SK-N-DZ (cell line): ENCODE measurements around the gene ERVFRD-1.
"Not testable (repeated sequence)": the region's sequence is repeated elsewhere in the genome, so short reads cannot be mapped to it uniquely, and the experiment has no call there.

Source experiments
- DNase-seq: peaks from one replicate; pipeline ENCODE4 v3.0.0-alpha.2; 2015; ENCODE audit warnings: low spot score

ERVFRD-1 gene

DNA sequence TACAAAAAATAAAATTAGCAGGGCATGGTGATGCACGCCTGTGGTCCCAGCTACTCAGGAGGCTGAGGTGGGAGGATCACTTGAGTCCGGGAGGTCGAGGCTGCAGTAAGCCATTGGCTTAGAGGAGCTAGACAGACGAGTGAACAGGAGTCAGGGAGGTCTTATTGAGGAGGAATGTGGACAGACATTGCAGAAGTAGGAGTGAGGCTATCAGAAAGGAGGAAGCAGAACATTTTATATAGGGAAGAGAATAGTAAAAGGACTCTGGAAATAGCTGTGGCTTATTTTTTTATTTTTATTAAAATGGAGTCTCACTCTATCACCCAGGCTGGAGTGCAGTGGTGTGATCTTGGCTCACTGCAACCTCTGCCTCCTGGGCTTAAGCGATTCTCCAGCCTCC is 20.4 kb downstream of the ERVFRD-1 start:
- DNase-seq = not testable (repeated sequence)

DNA sequence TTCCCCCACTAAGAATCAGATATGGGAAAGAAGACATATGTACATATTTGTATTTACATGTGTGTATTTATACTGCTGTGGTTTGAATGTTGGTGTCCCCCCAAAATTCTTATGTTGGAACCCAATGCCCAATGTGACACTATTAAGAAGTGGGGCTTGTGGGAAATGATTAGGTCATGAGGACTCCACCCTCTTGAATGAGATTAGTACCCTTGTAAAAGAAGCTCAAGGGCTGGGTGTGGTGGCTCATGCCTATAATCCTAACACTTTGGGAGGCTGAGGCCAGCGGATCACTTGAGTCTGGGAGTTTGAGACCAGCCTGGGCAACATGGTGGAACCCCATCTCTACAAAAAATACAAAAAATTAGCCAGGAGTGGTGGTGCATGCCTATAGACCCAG is 21.8 kb downstream of the ERVFRD-1 start:
- DNase-seq = no peak

DNA sequence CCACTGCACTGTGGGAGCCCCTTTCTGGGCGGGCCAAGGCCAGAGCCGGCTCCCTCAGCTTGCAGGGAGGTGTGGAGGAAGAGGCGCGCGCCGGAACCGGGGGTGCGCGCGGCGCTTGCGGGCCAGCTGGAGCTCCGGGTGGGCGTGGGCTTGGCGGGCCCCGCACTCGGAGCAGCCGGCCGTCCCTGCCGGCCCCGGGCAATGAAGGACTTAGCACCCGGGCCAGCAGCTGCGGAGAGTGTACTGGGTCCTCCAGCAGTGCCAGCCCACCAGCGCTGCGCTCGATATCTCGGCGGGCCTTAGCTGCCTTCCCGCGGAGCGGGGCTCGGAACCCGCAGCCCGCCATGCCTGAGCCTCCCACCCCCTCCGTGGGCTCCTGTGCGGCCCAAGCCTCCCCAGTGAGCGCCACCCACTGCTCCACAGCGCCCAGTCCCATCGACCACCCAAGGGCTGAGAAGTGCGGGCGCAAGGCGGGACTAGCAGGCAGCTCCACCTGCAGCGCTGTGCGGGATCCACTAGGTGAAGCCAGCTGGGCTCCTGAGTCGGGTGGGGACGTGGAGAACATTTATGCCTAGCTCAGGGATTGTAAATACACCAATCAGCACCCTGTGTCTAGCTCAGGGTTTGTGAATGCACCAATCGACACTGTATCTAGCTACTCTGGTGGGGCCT is 24.2 kb downstream of the ERVFRD-1 start:
- DNase-seq = not testable (repeated sequence)

DNA sequence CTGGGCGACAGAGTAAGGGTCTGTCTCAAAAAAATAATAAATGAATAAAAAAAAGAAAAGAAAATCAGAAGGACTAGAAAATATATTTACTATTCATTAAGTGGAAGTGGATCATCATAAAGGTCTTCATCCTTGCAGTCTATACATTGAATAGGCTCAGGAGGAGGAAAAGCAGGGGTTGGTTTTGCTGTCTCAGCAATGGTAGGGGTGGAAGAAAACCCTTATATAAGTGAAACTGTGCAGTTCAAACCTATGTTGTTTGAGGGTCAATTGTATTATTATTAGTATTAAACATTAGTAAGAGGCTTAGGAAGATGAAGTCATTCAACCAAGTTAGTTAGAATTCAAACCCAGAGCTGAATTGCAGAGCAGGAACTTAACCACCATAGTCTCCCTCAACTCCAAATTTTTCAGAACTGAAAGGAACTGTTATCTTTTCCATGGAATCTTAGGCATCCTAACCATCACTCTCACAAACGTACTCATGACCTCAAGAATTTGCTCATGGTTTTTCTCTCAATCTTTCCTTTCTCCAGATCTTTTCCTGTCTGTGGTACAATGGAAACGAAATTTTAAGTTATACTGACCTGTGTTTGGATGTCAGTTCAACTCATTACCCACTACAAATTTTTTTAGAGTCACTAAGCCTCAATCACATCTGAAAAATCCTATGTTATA is 25.6 kb downstream of the ERVFRD-1 start:
- DNase-seq = no peak

DNA sequence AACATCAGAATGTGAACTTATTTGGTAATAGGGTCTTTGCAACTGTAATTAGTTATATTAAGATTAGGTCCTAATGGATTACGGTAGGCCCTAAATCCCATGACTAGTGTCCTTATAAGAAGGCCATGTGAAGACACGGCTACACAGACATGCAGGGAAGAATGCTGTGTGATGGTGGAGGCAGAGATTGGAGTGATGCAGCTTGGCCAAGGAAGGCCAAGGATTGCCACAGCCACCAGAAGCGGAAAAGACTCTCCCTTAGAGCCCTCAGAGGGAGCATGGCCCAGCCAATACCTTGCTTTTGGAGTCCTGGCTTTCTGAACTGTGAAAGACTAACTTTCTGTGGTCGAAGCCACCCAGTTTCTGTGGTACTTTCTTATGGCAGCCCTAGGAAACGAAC is 27.6 kb downstream of the ERVFRD-1 start:
- no peak for DNase-seq

DNA sequence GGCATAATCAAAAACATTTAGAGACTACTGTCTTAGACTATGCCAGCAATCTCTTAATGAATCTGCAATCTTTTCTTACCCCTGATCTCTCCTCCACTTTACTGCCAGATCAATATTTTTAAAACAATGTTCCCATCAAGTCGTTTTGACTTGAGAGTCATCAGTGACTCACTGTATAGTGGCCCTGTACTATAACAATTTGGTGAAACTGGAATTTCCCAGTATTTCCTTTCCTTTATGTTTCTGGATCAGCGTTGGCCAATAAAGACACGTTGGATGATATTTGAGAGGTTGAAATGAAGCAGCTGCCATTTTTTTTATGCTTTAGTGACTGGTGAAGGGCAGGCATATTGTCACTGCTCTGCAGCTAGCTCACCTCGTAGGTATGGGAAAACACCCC is 28.0 kb downstream of the ERVFRD-1 start:
- no peak for DNase-seq

DNA sequence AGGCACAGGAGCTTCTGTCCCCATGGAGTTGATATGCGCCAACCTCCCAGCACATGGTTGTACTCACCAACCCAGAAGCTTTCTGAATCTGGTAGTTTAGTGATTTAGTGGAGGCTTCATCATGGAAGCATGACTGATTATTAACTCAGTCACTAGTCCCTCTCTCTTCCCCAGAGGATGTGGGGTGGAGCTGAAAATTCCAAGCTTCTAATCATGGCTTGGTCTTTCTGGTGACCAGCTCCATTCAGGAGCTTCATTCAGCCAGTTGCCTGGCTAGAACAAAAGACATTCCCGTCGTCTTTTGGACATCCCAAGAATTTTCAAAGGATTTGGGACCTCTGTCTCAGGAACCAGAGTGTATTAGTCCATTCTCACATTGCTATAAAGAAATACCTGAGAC is 31.2 kb downstream of the ERVFRD-1 start:
- no peak for DNase-seq

DNA sequence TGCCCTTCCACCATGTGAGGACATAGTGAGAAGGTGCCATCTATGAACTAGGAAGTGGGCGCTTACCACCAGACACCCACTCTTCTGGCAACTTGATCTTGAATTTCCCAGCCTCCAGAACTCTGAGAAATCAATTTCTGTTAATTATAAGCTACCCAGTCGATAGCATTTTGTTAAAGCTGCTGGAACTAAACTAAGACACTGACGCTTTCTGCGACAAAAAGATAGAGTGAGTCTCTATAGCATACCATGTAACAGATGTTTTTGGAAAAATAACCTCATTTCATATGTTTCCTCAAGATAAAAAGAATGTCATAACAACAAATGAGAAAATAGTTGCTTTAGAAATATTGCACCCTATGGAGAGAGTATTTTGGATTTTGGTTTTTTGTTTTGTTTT is 33.3 kb downstream of the ERVFRD-1 start:
- no peak for DNase-seq

DNA sequence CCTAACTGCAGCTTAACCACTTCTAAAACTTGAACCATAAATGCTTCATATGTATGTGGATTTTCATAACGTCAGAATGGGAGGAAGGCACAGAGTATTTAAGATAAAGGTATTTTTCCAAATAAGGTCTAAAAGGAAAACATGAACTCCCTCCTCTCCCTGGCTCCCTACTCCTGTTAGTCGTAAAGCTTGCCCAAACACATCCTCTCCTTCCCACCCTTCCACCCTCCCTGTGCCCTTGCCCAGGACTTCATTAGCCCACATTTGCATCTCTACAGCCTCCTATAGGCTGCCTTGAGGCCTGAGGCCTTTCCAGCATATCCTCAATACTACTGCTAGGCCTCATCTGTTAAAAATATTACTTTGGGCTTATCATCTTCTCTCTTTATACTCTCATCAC is 35.0 kb downstream of the ERVFRD-1 start:
- DNase-seq = no peak

DNA sequence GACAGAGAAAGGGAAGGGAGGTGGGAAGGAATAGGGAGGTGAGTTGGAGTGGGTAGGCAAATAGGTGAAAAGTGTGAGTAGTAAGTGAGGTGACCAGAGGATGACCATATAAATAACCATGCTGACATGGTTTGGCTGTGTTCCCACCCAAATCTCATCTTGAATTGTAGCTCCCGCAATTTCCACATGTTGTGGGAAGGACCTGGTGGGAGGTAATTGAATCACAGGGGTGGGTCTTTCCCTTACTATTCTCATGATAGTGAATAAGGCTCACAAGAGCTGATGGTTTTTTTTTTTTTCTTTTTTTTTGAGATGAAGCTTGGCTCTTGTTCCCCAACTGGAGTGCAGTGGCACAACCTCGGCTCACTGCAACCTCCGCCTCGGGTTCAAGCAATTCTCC is 39.4 kb downstream of the ERVFRD-1 start:
- no peak for DNase-seq

DNA sequence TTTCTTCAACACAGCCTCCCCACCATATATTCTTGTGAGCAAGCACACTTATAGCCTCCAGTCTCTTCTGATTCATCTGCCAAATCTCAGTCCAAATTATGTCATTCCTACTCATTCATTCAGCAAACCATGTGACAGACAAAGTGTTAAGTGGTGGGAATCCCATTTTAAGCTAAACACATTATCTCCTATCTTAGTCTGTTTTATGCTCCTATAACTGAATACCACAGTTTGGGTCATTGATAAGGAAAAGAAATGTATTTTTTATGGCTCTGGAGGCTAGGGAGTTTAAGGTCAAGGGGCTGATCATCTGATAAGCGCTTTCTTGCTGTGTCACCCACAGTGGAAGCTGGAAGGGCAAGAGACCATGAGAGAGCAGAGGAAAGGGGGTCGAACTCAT is 41.8 kb downstream of the ERVFRD-1 start:
- peak; percentile 54 for DNase-seq

DNA sequence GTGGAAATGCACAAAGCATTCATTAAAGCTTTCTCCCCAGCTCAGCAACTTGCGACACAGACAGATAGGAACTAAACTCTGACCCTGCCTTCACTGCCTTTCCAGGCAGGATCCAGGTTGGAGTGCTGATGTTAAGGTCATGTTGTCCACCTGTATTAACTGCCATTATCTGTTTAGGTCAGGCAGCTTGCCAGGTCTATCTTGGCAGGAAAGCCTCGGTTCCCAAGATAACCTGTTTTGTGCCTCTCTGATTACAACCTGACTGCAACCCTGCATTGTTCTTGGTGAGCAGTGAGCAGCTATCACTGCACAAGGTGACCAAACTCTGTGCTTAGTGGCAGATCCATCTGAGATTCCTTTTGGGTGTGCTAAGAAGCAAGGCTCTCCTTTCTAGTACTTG is 44.2 kb downstream of the ERVFRD-1 start:
- DNase-seq = no peak

DNA sequence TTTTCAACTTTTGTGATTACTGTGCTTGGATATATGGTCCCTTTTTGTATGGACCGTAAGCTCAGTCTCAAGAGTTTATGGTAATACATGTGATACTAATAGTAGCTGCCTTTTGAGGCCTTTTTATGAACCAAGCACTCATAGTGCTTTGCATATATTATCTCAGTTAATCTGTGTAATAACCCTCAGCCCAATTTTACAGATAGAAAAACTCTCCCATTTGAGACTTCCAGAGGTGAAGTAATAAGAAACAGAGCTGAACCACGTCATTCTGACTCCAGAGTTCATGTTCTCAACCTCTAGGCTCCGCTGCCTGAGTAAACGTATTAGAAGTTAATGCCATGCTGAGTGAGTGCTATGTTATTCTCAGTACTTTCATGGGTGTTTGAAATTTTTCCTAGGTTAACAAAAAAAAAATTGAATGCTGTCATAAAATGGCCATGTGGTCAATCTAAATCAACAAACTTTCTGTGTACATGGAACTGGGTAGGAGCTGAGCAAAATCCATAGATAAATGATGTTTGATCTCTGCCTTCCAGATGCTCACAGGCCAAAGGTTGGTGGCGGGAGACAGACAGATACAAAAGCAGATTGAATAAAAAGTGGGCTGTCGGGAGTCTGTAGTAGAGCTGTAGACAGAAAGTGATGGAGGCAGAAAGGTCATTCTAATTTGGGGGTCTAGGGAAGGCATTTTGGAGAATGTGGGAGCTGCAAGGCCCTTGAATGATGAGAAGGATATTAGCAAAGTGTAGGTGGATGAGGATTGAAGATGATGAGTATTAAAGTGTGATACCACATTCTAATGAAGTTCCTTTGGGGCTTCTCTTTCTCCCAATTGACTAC is 44.8 kb downstream of the ERVFRD-1 start:
- no peak for DNase-seq

DNA sequence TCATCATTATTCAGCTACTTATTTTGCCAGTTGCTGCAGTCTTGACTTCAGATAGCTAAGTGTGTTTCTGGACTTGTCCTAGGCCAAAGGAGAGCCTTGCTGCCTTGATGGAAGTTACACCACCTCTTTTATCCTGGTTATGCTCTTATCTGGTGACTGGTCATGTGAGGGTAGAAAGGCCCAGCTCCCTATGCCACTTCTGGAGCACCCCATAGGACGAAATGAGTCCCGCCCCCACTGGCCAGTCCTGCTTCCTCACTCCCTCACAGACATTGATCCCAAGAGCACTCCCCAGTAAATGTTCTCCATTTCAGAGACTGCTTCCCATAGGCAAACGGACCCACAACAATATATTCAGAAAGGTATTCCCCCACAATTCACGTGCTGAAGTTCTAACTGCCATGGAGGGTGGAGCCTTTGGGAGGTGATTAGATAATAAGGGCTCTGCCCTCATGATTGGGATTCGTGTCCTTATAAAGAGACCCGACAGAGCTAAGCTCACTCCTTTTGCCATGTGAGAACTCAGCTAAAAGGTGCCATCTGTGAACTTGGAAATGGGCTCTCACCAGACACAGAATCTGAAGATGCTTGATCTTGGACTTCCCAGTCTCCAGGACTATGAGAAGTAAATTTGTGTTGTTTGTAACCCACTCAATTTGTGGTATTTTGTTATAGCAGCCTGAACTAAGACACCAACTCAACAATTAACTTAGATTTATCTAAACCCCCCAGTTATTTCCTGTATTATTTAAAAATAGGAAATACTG is 45.9 kb downstream of the ERVFRD-1 start:
- DNase-seq = no peak

DNA sequence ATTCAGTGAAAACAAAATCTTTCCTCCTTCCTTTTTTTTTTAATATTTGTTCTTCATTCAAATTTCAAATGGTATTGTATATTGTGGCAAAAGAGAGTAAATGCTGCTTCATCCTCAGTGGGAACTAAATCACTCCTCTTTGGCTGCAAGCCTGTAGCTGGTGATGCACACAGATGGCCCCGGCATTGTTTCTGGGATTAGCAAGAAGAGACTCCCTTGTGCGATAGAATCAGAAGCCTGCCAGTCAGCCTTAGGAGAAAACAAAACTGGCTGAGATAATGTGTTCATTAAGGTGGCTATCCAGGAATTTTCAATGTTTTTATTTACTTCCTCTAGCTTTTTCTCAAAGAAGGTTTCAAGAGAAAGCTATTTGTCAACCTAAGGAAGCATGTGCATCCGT is 46.7 kb downstream of the ERVFRD-1 start:
- no peak for DNase-seq

DNA sequence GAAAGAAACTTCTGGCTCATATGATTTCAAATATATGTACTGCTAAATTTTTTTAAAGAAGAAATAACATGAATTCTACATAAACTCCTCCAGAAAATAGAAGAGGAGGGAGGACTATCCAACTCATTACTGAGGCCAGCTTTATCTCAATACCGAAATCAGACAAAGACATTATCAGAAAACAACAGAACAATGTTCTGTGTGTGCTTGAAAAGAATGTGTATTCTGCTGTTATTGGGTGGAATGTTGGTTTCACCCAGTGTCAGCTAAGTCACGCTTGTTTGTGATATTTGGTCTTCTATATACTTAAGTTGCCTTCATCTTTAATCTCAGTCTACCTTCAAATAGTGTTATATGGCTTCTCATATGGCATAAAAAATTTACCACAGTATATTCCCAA is 48.8 kb downstream of the ERVFRD-1 start:
- no peak for DNase-seq

DNA sequence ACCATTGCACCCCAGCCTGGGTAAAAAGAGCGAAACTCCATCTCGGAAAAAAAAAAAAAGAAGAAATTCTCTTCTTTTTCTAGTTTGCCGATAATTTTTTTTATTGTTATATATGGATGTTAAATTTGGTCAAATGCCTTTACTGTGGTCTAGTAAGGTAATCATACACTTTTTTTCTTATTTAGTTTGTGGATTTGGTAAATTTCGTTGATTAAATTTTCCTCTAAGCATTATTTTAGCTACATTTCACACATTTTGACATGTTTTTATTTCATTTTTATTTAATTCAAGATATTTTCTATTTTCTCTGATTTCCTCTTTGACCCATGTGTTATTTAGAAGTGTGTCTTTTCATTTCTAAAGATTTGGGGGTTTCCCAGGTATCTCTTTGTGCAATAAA is 49.4 kb downstream of the ERVFRD-1 start:
- no peak for DNase-seq

DNA sequence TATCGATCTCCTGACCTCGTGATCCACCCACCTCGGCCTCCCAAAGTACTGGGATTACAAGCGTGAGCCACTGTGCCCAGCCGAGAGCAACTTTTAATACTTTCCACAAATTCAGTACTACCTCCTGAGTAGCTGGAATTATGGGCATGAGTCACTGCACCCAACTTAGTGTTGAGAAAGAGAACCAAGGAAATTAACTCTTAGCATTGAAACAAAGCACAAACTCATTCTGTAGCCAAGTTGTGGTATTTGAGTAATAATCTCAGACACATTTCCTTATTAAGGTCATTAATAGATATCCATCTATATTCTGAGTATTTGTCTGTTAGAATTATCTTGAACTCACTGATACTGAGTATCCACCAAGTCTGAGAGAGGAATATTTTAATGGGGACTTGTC is 53.1 kb downstream of the ERVFRD-1 start:
- no peak for DNase-seq

DNA sequence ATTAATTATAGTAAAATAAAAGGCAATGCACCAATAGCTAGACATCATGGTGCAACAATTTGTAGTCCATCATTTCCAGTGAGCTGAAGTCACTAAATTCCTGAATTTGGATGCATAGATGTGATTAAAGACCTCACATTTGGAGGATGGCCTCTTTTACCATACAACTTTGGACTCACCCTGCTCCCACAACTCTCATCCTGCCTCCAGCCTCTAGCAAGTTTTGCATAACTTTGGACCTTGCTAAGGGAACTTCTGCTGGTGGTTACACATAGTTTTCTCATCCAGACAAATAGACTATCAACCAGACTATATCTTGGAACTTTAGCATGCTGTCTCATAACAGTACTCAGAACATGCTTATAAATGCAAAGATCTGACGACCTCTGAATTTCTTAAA is 54.7 kb downstream of the ERVFRD-1 start:
- DNase-seq = no peak

DNA sequence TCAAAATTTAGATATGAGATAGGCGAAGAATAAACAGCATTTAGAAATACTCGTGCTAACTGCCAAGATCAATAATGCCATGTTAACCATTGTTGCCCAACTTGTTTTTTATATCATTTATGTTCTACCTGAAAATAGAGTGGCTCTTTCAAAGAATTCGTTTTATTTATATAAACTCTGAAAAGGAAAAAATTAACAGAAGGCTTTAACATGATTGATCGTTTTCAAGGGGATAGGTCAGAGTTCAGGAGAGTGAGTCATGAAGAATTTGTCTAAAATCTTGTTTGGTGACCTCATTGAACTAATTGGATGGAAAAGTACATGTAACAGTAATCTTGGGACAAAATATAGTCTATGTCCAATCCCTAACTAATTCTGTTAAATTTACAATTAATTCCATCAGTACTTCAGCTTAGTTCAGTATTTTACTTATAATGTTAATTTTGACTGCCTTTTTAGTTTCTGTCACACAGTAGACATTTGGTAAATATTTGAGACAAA is 56.3 kb downstream of the ERVFRD-1 start:
- DNase-seq = no peak

DNA sequence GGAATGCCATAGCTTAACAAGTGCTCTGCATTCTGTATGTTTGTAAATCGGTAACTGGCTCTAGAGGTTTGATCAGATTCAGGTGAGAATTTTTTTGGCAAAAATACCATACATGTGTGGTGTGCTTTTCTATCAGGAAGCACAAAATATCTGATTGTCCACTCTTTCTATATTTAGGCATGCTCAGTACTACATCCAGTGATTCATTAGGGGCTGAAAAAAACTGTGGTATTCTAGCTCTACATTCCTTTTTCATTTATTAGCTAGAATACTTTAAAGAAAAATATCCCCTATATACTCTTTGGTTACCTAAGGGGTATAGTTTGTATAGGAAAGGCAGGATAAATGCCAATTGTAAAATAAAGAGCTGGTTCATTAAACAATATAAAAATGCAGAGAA is 56.8 kb downstream of the ERVFRD-1 start:
- DNase-seq = no peak

DNA sequence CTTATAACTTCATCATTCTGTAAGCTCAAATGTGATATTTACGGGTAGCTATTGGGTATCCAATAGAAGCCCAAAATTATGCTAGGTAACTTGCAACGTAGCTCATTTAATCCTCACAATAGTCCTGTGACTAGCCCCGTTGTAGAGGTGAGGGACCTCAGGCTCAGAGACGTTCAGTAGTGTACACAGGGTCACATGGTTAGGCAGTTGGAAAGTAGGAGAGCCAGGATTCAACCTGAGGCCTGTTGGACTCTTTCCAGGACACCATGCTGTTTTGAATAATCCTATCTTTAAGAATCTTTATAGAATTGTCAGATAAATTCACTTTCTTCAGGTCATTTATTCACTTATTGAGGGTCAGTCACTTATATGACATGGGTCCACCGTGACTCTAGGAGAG is 58.2 kb downstream of the ERVFRD-1 start:
- DNase-seq = no peak
